NCI-H510A treated with DMSO at 0.1 percent for 48 hours (cell line): ENCODE measurements around the gene CACNA1C.
"Not testable (repeated sequence)": the region's sequence is repeated elsewhere in the genome, so short reads cannot be mapped to it uniquely, and the experiment has no call there.

Source experiments
- DNase-seq: peaks from one replicate; lab custom pipeline; 2025; lab: John Stamatoyannopoulos, UW

Gene CACNA1C

GRCh38 chr12:2690348-2691005 is 637.7 kb downstream of the CACNA1C start:
- no peak for DNase-seq

DNA sequence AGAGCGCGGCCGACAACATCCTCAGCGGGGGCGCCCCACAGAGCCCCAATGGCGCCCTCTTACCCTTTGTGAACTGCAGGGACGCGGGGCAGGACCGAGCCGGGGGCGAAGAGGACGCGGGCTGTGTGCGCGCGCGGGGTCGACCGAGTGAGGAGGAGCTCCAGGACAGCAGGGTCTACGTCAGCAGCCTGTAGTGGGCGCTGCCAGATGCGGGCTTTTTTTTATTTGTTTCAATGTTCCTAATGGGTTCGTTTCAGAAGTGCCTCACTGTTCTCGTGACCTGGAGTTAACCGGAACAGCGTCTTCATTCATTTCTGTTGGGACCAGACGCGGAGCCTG is 638.2 kb downstream of the CACNA1C start:
- DNase-seq = peak; percentile 74

- DNase-seq = peak; percentile 69
Observed at GRCh38 chr12:2691345-2692071, 638.7 kb downstream of the CACNA1C start.

DNA sequence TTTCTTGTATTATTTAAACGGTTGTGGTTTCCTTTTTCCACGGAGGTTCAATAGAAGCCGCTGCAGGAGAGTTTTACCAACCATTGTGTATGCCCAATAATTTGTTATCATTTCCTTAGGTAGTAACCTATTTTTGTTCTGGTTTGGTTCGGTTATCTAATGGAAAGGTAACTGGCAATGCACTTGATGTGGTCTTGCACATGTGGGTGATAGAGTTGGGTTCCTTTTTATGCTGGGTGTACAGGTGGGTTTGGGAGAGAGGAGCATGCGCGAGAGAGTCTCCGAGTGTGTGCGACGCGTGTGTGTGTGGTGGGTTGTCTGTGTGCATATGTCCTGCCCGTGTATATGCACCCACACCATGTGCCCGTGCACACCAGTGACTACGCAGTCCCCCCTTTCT is 639.3 kb downstream of the CACNA1C start:
- DNase-seq = peak; percentile 33

- DNase-seq = peak; percentile 8
Observed at GRCh38 chr12:2693244-2693860, 640.6 kb downstream of the CACNA1C start.

GRCh38 chr12:2693980-2694610 is 641.3 kb downstream of the CACNA1C start:
- no peak for DNase-seq

DNA sequence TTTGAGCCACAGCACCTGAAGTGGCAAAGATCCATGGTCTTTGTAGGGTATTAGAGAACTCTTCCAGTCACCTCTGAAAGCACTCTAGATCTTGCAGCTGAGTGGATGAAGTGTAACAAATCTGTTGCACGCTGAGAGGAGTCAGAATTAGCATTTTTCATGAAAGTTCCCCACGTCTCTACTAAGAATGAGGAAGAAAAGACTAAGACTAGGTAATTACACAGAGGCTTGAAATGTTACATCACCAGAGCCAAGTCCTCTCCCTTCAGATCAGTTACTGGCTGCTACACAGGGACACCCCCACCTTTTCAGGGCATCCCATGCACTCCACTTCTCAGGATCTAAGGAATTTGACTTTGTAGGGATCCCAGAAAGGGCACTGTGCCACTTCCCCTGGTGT is 643.3 kb downstream of the CACNA1C start:
- no peak for DNase-seq

GRCh38 chr12:2697057-2697800 is 644.4 kb downstream of the CACNA1C start:
- no peak for DNase-seq

DNA sequence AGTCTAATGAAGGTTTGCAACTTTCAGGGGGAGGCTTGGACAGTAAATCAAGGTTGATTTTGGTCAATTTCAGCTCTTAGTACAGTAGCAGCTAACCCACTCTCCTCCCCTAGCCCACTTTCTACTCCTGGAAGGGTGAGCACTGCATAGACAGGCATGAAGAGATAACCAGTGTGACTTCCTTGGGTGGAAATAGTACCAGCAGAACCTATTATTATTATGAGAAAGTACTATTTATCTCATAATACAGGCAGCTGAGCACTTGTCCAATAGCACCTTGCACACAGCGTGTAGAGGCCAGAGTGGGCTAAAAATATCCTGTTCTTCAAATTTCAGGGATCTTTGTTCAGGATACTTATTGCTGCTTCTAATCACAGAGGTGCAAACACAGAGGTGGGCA is 645.8 kb downstream of the CACNA1C start:
- no peak for DNase-seq

- DNase-seq = no peak
Observed at GRCh38 chr12:2710701-2711100, 657.9 kb downstream of the CACNA1C start.

DNA sequence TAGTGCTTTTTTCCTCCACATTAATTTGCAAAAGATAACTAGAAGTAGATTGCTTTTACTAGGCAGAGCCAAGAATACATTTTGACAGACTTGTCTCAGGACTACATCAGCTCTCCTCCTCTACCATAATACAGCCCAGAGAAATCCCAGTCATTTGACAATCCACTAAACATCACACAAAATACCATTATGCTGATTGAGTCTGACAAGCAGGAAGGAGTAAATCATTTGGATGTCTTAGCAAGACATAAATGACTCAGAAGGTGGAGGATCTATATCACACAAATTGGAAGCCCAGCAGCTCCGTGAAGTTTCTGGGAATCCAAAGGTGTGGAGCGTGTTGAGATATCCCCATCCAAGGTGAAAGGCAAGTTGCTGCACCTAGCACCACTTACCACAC is 666.6 kb downstream of the CACNA1C start:
- no peak for DNase-seq

DNA sequence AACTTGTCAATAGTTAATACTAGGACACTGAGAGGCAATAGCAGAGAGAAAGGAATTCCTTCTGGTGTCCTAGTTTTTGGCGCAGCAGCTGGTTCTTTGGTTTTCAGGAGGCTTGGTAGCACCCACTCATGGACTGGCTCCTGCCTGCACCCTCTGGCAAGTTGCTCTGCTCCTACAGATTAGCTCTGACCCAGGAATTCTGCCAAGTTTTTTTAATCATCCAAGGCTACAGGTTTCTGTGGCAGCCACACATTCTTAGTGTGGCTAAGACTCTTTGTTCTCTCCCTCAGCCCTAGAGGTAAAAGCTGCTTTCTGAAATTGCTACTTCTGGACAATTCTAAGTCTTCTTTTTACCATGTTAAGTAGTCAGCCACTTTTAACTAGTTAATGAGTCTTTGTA is 670.0 kb downstream of the CACNA1C start:
- DNase-seq = no peak

DNA sequence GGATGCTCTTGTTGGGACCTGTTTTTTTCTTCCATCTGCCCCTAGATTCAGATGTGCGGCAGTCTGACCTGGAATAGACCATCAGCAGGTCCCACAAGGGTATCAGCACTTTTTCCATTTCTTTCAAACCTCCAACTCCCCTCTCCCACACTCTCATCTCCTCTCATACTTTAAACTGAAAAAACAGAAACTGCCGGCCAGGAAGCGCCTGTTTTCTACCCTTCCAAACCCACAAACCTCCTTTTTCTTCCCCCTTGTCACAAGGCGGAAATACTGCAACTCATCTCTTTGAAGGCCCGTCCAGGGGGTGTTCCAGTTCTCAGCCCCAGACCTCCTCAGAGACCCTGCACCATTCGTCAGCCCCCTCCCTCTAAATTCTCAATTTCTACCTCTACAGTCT is 679.5 kb downstream of the CACNA1C start:
- DNase-seq = no peak

DNA sequence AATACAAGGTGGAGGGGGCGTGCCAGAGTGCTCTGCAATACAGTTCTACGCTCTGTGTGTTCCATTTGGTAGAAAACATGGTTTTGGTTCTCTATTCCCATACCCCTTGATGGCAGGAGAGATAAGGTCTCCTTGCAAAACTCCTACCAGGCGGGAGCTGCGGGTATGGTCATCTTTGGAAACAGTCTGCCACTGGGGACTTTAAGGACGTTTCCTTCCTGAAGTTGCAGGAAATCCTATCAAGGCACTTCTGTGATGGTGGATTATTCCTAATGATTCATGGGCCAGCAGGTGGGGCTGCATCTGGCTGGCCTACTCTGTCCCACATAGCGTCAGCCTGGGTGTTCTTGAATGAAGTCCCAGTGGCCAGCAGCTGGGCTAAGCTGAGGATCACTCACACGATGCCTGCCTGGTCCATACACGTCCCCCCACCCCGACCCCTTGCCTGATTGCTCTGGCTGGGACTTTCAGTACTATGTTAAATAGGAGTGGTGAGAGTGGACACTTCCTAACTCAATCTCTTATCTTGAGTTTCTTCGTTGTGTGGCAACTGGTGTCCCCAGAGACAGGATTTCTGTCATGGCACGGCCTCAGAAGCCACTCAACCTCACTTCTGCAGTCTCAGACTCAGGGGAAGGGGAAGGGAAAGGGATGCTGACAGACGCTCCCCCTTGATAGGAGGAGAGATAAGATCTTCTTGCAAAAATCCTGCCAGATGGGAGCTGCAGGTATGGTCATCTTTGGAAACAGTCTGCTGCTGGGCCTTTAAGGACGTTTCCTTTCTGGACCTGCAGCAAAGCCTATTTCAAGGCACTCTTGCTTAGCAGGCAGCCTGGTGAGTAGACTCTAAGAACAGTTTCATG is 680.9 kb downstream of the CACNA1C start:
- no peak for DNase-seq

GRCh38 chr12:2735432-2735831 is 682.6 kb downstream of the CACNA1C start:
- no peak for DNase-seq

- no peak for DNase-seq
Observed at GRCh38 chr12:2737656-2738241, 685.0 kb downstream of the CACNA1C start.

GRCh38 chr12:2739069-2739468 is 686.3 kb downstream of the CACNA1C start:
- DNase-seq = no peak

DNA sequence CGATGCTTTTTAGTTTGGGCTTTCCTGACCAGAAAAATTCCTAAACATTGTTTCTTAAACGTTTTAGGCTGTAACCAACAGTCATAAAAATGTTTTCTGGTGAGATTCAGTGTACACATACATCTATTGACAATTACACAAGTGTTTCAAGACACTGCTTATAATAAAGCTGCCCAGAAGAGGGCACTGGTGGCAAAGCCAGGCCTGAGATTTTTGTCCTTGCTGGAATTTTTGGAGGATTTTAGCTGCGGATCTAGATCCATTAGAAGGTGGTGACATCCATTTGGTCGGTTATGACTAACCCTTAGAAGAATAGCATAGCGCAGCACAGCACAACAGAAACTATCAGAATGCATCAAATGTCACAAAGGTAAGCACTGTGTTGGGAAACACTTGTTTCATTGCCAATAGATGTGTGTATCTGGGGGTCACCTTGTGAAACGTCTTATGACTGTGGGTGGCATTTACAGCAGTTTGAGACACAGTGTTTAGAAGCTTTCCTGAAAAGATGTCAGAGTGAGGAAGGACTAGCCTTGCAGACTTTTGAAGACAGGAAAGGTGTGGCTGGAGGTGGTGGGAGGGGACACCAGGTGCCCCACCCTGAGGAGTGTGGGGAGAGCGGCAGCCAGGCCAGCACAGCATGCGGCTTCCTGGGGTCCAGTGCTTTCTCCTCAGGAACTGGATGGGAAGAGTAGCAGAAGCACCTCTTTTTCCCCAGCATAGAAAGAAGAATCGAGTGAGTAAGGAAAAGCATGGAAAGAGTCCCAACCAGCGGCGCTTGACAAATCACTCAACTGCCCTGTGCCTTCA is 687.2 kb downstream of the CACNA1C start:
- DNase-seq = no peak

GRCh38 chr12:2742037-2742436 is 689.2 kb downstream of the CACNA1C start:
- not testable (repeated sequence) for DNase-seq

DNA sequence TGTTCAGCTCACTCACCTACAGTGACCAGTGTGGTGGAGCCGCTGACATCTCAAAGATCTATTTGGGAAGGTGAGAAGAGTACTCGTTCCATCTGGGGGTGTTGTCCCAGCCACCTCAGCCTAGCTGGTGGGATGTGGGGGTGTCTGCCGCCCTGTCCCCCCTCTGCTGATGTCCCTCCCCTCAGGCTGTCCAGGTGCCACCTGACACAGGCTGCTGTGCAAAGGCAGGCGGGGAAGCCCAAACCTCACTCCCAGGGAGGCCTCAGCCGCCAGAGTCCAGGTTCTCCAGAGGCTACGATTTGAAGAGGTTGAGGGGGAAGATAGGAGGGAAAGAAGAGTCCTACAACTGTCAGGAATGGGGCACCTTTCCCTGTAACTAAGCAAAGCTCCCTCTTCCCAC is 690.7 kb downstream of the CACNA1C start:
- DNase-seq = no peak
